Stimulated activated CD4-positive, alpha-beta T cell treated with anti-CD3 and anti-CD28 coated beads, Interleukin-4, amount 100 ng/mL, for 4 hours (primary cell): Measurements from ENCODE around the gene ZFHX3.

Source experiments
- DNase-seq, 2 experiments: peaks; one replicate each; pipeline ENCODE4 v3.0.0-alpha.2; 2020

ZFHX3 gene

DNA sequence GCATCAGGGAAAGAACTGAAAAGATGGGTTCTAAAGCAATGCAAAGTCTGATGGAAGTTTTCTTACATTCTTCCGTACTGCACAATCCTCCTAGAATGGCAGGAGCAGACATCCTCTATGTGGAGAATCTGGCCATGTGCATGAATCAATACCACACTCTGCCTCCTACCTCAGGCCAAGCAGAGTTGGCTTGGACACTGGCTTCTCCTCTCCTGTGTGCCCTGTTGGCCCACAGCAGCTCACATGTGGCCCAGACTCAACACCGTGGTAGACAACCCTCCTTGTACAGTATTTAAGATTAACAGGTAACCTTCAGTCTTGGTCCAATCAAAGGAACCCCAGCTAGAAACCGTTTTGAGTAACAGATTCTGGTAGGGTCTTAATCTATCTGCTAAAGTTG lies 101.9 kb downstream of the ZFHX3 start:
- no peak for DNase-seq

GRCh38 chr16:72945611-72946010 lies 102.3 kb downstream of the ZFHX3 start:
- no peak for DNase-seq

- DNase-seq = no peak
These were observed 103.0 kb downstream of the ZFHX3 start for GRCh38 chr16:72944757-72945485.

GRCh38 chr16:72942021-72942420 lies 105.9 kb downstream of the ZFHX3 start:
- no peak for DNase-seq

GRCh38 chr16:72940886-72941285 lies 107.0 kb downstream of the ZFHX3 start:
- DNase-seq = no peak

- no peak for DNase-seq
These were observed 108.7 kb downstream of the ZFHX3 start for GRCh38 chr16:72939247-72939646.

DNA sequence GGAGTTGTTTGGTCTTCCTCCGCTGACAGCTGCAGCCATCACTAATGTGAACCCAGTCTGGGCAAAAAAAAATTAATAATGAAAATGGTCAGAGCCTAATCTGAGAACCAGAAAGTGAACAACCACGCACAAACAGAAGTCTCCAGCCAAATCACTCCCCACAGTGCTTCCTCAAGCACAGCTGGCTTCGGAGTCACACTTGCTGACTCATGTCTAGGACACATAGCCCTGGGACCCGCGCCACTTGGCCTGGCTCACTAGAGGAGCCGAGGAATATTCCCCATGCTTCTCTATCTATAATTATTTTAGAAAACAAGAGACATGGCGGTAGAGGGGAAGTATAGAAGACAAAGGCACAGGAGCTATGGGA lies 109.1 kb downstream of the ZFHX3 start:
- DNase-seq = no peak

DNA sequence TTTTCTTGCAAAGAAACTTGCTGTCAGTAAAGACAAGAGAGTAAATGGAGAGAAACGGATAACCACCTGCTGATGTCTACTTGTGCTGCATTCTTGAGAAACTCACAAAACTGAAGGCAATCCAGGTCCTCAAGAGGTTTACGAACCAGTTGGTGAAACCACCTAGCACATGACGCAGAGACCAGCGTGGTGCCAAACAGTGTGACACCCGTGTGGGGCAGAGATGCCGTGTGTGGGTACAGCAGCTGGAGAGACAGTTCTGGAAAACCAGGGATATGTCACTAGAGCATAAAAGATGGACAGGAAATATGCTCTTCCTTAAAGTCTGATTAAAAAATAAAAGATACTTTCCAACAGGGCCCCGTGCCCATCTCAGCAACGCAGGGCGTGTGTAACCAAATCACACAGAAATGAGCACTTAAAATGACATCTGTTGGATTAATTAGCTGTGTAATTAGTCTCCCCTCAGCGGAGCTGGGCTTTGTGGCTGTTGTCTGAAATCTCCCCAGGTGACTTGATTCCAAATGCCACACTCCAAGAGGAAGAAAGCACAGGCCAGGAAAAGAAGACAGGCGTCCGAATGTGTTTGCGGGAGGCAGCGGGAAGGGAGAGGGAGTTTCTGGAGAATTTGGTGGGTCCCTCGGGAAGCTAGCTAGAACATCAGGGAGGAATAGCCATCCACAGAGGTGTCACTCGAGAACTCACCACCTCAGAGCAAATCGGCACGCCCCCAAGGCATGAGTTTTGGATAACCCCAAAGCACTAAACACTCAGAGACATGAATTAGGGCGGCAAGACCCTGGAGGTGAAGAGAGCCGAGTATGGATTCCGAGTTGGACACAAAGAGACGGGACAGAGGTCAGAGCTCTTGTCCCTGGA lies 109.8 kb downstream of the ZFHX3 start:
- no peak for DNase-seq

DNA sequence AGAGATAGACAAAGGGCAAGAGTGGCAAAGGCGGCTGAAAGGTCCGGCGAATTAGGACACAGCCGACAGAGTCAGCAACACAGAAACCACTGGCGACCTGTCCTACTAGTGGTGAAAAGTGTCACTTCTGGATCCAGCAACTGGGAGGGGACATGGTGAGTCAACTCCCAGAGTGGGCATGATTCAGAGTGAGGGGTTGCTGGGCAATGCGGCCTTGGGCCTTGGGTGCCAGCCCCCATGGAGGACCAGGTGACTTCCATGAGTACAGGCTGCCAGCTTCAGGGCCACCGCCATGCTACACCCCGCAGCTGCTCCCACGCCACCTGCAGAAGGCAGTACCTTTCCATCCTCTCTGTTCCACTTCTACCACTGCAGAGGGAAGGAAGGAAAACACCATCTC lies 110.6 kb downstream of the ZFHX3 start:
- no peak for DNase-seq

DNA sequence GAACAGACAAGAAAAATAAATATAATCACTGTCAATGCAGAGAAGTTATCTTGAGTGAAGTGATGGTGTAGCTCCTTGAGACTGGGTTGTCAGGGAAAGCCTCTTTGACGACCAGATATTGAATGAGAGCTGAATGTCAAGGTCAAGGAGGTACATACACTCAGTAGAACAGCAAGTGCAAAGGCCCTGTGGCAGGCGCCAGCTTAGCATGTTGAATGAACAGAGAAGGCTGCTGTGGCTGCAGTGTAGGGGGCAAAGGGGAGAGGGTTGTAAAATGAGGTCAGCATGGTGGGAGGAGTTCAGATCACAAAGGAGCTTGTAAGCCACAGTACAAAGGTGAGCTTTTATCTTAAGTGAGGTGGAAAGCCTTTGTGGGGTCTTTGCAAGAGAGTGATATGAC lies 111.5 kb downstream of the ZFHX3 start:
- DNase-seq = no peak

DNA sequence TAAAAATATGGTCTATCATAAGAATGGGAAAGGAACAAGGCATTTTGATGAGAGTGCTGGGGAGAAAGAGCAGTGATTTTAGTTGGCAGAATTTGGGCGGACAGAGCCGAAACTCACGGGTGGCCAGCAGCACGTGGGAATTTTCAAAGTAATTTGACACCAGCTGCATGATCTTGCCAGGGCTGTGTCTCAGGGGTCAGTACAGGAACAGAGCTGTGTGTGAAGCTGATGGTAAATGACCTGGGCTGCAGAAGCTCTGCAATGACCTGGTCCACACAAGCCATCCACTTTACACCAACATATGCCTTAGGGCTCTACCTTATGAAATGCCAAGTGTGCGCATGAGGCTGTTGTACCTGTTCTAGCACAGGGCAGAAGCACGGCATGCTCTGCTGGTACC lies 112.0 kb downstream of the ZFHX3 start:
- no peak for DNase-seq

DNA sequence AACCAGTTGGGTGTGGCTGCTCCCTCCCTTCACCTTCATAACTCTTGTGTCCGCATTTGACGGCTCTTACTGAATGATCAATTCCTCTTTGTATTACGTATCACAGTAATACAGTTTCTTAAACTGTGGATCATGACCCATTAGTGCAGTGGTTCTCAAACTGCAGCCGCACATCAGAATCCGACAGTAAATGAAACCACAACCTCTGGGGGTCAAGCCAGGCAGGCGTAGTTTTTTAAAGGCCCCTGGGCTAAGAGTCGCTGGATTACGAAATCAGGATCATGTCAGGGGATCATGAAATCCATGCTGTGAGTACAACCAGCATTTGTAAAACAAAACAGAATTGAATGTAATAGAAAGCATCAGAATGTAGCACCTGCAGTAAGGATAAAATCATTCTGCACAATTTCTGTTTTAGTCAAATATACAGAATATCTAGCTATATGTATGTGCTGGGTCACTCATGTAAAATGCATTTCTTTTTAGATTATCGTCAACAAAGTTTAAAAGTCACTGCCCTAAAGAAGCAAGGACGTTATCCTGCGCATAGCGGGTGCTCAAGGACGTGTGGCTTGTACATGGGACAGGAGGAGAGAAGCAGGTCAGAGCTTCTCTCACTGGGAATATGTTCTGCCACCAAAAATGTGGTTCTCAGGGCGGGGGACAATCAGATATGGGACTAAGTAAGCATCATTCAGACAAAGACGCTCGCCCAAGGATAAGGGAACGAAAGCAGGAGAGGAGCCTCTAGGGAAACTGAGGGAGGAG lies 113.1 kb downstream of the ZFHX3 start:
- no peak for DNase-seq

DNA sequence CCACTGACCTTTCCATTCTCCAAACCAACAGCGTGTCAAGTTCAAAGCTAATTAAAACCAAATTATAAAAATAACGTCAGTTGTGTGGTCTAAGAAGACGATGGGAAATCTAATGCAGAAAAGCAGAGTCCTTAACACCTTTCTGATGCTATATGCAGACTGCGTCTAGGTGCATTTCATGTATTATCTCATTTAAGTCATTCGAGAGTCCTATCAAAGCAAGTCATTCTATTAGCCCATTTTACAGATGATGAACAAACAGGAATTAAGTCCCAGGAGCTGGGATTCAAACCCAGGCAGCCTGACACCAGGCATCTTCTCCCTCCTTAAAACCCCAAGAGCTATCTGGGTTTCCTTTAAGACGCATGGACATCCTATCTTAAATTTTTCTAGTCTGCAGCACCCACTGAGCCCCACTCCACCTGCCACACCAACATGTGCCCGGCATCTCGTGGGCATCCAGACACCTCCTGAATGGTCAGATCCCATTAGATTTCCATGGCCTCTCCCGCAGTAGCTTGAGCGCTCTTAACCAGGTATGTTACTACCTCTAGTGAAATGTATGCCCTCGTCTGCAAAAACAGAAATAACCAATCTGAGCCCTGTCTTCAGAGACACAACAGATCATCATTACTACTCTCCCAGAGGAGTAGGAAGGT lies 115.1 kb downstream of the ZFHX3 start:
- no peak for DNase-seq

- DNase-seq = no peak
These were observed 115.9 kb downstream of the ZFHX3 start for GRCh38 chr16:72932050-72932449.

- no peak for DNase-seq
These were observed 117.5 kb downstream of the ZFHX3 start for GRCh38 chr16:72930396-72930795.

DNA sequence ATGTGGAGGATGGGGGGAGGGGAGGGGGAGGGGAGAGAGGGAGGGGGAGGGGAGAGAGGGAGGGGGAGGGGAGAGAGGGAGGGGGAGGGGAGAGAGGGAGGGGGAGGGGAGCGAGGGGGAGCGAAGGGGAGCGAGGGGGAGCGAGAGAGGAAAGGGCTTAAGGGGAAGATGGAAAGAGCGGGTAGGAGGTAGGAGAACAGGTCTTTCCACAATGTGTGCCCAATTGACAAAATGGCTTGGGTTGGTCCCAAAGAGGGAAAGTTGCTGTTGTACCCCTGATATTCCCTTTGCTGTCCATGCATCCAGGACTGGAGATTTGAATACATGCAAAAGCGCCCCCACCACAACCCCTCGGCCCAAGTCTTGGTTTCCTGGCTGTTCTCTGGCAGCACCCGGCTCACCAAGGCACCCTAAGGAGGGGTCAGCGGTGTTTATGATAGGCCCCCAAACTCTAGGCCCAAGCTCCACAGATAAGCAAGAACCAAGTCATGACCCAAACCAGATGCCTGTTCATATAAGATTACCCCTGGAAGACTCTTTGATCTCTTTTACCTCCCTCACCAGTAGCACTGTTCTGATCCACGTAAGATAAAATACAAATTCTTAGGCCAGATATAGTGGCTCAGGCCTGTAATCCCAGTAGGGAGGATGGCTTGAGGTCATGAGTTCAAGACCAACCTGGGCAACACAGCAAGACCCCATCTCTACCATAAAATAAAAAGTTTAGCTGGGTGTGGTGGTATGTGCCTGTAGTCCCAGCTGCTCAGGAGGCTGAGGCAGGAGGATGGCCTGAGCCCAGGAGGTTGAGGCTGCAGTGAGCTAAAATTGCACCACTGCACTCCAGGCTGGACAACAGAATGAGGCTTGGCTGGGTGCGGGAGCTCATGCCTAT lies 119.6 kb downstream of the ZFHX3 start:
- no peak for DNase-seq

DNA sequence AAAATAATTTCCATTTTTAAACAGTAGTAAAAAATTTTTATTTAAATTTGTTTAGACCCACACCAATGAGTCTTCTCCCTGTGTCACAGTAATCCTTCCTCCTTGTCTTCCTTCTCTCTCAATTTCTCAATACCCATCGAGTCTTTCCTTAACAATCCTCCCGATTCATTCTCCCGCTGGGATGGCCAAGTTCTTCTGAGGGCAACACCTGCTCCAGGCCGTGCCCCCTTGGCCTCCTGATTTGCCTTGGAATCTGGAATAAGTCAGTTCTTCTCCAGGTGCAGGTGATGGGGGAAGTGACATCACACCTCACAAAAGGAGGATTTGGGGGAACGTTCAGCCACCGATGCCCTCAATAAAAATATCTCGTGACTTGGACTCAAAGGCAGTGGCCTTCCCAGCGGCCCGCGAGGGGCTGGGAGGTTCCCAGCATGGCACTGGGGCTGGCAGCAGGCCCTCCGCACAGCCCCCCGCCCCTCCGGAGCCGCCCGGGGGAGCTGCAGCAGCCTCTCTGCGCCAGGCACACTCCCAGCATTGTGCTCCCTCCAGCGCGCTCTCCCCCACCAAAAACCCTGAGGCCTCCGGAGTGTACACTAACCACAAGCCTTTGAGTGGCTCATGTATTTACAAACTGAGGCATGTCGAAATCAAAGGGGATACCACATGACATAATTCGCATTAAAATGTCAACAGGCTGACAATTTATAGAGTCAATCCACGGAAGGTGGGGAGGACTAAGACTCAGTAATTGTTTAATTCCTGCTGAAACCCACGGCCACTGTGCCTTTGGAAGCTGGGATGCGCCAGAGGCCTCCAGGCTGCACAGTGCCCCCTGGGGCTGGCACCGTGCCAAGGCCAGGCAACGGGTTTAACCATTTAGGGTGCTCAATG lies 120.5 kb downstream of the ZFHX3 start:
- no peak for DNase-seq

- no peak for DNase-seq
These were observed 121.5 kb downstream of the ZFHX3 start for GRCh38 chr16:72926177-72927070.

GRCh38 chr16:72925631-72925979 lies 122.3 kb downstream of the ZFHX3 start:
- no peak for DNase-seq
